ENCODE measurements around the gene MRPL57.
"Not testable (repeated sequence)": the region's sequence is repeated elsewhere in the genome, so short reads cannot be mapped to it uniquely, and the experiment has no call there.

The MRPL57 gene

DNA sequence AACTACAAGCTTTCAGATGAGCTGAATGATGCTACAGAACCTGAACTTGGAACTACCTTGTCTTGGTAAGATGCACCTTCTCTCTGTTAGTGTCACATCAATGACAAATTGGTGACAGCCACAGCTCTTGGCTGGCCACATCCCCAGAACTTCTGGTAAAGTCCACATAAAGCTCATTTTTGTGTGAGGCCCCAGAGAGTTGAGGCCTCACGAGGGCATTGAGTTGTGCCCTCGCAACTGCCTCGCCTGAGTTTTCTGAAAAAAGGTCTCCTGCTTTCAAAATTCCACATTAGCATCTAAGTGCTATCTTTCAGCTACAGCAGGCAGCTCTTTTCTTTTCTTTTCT is 42.6 kb downstream of the MRPL57 start:
- H3K4me3 ChIP-seq (ENCODE audit: low read depth, low read length): no peak overlapping the region
- H3K9ac ChIP-seq (ENCODE audit: low read depth, low read length): no peak overlapping the region
- no peaks in the 10 kb centered on the region for H3K36me3 ChIP-seq (ENCODE audit: control insufficient read depth, insufficient read depth, low read length)
- no peaks in the 10 kb centered on the region for H3K27me3 ChIP-seq (ENCODE audit: control insufficient read depth, insufficient read depth, low read length)
- no peak overlapping the region for H3K27ac ChIP-seq (ENCODE audit: low read depth, low read length)
- no peaks in the 10 kb centered on the region for H3K4me1 ChIP-seq (ENCODE audit: control insufficient read depth, insufficient read depth, low read length)
- peaks cover 5% of the 10 kb centered on the region; the same call in 1 of the 2 replicates for H3K9me3 ChIP-seq (ENCODE audit: control insufficient read depth, insufficient read depth, low read length)

DNA sequence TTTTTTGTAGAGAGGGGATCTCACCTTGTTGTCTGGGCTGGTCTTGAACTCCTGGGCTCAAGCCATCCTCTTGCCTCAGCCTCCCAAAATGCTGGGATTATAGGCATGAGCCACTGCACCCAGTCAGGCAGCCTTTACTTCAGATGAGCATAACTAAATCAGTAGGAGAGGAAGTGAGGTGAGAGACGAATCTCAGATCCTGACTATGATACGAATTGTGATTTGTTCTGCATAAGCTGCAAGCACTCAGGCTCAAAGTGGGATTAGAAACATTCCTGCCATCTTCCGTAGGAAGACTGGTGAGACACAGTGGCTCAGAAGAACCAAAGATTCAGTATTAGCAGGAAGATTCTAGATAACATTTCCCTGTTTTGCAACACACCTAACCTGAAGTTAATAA is 43.3 kb downstream of the MRPL57 start:
- H3K36me3 ChIP-seq (ENCODE audit: control insufficient read depth, insufficient read depth, low read length); H3K9ac ChIP-seq (ENCODE audit: low read depth, low read length); H3K4me3 ChIP-seq (ENCODE audit: low read depth, low read length); H3K27me3 ChIP-seq (ENCODE audit: control insufficient read depth, insufficient read depth, low read length); H3K9me3 ChIP-seq (ENCODE audit: control insufficient read depth, insufficient read depth, low read length); H3K4me1 ChIP-seq (ENCODE audit: control insufficient read depth, insufficient read depth, low read length); H3K27ac ChIP-seq (ENCODE audit: low read depth, low read length): not testable (repeated sequence)

DNA sequence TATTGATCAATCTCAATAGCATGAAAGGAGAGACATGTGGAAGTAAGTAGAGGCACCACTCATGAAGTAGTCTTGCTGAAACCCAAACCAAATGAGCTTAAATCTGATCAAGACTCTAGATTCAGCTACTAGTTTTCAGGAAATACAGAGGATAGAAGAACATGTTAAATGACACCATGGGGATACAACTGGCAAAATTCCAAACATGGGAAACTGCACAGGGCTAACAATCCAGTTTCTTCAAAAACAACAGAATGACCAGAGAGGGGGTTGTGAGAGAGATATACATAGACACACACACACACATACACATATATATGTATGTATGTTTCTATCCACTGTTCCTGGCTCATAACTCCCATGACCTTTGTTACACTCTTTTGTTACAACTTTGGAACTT is 44.8 kb downstream of the MRPL57 start:
- Histone ChIP-seq H3K4me3 (ENCODE audit: low read depth, low read length) (no peak overlapping the region), H3K27ac (ENCODE audit: low read depth, low read length) (no peak overlapping the region), H3K27me3 (ENCODE audit: control insufficient read depth, insufficient read depth, low read length) (no peaks in the 10 kb centered on the region), H3K9ac (ENCODE audit: low read depth, low read length) (no peak overlapping the region), H3K4me1 (ENCODE audit: control insufficient read depth, insufficient read depth, low read length) (no peaks in the 10 kb centered on the region), H3K9me3 (ENCODE audit: control insufficient read depth, insufficient read depth, low read length) (peaks cover 5% of the 10 kb centered on the region; the same call in 1 of the 2 replicates), H3K36me3 (ENCODE audit: control insufficient read depth, insufficient read depth, low read length) (no peaks in the 10 kb centered on the region)

DNA sequence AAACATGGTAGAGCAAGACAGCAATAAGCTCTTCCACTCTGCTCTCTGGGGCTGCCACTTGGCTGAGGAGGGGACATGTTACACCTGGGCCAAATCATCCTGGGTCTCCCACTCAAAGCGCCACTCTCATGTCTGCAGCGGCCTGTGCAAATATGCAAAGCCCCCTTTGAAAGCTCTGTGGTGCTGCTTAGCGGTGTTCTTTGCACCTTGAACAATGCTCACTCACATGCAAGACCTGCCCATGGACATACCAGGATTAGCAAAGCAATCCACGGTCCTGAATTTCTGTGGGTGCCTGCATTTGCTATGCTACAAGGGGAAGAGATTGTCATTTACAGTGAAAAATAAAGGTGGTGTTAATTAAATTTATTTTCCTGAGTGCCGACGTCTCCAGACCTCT is 48.6 kb downstream of the MRPL57 start:
- no peak overlapping the region for H3K4me3 ChIP-seq (ENCODE audit: low read depth, low read length)
- peaks cover 5% of the 10 kb centered on the region; the same call in 1 of the 2 replicates for H3K9me3 ChIP-seq (ENCODE audit: control insufficient read depth, insufficient read depth, low read length)
- no peaks in the 10 kb centered on the region for H3K27me3 ChIP-seq (ENCODE audit: control insufficient read depth, insufficient read depth, low read length)
- no peak overlapping the region for H3K9ac ChIP-seq (ENCODE audit: low read depth, low read length)
- no peaks in the 10 kb centered on the region for H3K4me1 ChIP-seq (ENCODE audit: control insufficient read depth, insufficient read depth, low read length)
- H3K36me3 ChIP-seq (ENCODE audit: control insufficient read depth, insufficient read depth, low read length): no peaks in the 10 kb centered on the region
- H3K27ac ChIP-seq (ENCODE audit: low read depth, low read length): no peak overlapping the region

DNA sequence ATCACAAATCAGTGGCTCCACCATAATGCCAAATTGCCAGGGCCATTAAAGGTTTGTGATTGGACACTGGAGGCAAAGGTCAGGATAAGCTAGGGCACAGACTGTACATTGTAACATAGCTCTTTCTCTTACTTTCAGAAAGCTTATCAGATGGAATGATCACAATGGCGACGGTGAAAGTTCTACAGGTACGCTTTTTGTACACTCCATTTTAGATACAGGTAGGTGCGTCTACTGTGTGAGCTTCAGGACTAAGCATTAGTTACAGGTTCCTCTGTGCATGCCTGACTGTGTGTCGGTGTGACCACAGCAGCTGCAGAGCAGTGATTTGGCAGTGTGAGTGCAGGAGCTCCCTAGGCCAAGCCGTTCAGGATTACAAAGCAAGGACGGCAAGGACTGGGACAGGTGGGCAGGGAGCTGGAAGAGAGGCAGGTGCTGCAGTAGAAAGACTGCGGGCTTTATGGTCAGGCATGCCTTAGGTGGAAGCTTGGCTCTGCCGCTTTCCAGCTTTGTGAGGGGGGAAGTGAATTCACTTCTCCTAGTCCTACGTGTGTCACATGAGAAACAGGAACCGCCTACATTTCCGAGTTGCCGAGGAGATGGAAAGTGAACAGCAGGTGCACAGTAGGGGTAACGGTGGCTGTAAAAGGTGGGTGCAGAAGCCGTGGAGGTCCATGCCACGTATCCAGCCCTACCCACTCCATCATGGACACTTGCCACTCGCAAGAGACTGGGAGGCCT is 49.6 kb downstream of the MRPL57 start:
- no peaks in the 10 kb centered on the region for H3K27me3 ChIP-seq (ENCODE audit: control insufficient read depth, insufficient read depth, low read length)
- H3K4me1 ChIP-seq (ENCODE audit: control insufficient read depth, insufficient read depth, low read length): no peaks in the 10 kb centered on the region
- H3K27ac ChIP-seq (ENCODE audit: low read depth, low read length): no peak overlapping the region
- peaks cover 2% of the 10 kb centered on the region; the same call in 1 of the 2 replicates for H3K9me3 ChIP-seq (ENCODE audit: control insufficient read depth, insufficient read depth, low read length)
- no peak overlapping the region for H3K9ac ChIP-seq (ENCODE audit: low read depth, low read length)
- no peak overlapping the region for H3K4me3 ChIP-seq (ENCODE audit: low read depth, low read length)
- no peaks in the 10 kb centered on the region for H3K36me3 ChIP-seq (ENCODE audit: control insufficient read depth, insufficient read depth, low read length)

DNA sequence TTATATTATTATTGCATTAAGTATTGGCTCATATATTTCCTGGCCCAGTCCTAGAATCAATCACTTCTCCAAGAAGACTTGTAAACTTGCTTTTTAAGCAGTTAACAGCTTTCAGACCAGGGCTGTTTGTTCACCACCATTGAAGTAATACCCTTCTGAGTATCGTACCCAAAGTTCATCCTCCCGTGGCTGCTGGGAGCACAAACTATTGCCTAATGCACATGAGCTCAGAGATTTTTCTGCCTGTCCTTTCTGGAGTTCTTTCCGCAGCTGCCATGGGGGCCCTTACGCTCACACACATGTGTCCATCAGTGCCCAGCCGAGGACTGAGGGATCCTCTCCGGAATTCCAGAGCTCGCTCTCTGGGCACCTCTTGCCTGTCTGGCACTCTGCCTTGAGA is 51.5 kb downstream of the MRPL57 start:
- Histone ChIP-seq H3K27me3 (ENCODE audit: control insufficient read depth, insufficient read depth, low read length) (no peaks in the 10 kb centered on the region), H3K36me3 (ENCODE audit: control insufficient read depth, insufficient read depth, low read length) (no peaks in the 10 kb centered on the region), H3K9me3 (ENCODE audit: control insufficient read depth, insufficient read depth, low read length) (no peaks in the 10 kb centered on the region), H3K4me1 (ENCODE audit: control insufficient read depth, insufficient read depth, low read length) (no peaks in the 10 kb centered on the region), H3K27ac (ENCODE audit: low read depth, low read length) (no peak overlapping the region), H3K9ac (ENCODE audit: low read depth, low read length) (no peak overlapping the region), H3K4me3 (ENCODE audit: low read depth, low read length) (no peak overlapping the region)
